Limb (tissue), 2 donors: Measurements from ENCODE around the gene LOXL1.

ENCODE experiments used
- DNase-seq, 2 donors: peaks; one replicate each; pipeline ENCODE4 v3.0.0-alpha.2; 2016; ENCODE audit errors: extremely low spot score in 2 of 2

The LOXL1 gene, protein sequence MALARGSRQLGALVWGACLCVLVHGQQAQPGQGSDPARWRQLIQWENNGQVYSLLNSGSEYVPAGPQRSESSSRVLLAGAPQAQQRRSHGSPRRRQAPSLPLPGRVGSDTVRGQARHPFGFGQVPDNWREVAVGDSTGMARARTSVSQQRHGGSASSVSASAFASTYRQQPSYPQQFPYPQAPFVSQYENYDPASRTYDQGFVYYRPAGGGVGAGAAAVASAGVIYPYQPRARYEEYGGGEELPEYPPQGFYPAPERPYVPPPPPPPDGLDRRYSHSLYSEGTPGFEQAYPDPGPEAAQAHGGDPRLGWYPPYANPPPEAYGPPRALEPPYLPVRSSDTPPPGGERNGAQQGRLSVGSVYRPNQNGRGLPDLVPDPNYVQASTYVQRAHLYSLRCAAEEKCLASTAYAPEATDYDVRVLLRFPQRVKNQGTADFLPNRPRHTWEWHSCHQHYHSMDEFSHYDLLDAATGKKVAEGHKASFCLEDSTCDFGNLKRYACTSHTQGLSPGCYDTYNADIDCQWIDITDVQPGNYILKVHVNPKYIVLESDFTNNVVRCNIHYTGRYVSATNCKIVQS

DNA sequence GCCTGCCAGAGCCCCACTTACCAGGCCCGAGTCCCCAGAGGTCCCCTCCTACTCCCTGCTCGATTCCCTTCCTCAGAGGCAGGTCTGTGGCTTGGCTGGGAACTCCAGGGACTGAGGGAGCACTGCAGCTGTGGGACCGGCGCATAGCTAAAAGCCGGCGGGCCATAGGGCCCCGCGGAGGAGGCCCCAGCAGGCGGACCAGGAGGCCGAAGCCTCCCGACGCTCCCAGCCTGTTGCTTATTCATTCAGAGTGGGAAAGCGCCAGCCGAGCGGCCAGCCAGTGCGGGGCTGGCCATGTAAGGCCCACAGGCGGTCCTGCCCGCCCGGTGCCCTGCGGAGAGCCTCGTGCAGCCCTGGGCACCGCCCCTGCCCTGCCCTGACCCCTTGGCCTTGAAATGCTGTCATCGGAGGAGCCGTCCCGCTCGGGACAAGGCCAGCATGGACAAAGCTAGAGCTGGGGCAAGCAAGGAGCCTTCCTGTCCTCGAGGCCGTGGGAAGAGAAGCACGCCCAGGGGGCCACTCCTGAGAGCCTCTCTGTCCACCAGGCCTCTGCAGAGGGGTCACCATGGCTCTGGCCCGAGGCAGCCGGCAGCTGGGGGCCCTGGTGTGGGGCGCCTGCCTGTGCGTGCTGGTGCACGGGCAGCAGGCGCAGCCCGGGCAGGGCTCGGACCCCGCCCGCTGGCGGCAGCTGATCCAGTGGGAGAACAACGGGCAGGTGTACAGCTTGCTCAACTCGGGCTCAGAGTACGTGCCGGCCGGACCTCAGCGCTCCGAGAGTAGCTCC lies at the start of gene LOXL1:
Gene LOXL1 (plus strand): TSS at position 244 of the 784 bp plus-strand sequence. CDS start 322 bp downstream, at position 566.
- DNase-seq = peak; percentile 78 to 83

GRCh38 chr15:73879426-73879825 lies 46.8 kb upstream of the LOXL1 start:
- no peak for DNase-seq

DNA sequence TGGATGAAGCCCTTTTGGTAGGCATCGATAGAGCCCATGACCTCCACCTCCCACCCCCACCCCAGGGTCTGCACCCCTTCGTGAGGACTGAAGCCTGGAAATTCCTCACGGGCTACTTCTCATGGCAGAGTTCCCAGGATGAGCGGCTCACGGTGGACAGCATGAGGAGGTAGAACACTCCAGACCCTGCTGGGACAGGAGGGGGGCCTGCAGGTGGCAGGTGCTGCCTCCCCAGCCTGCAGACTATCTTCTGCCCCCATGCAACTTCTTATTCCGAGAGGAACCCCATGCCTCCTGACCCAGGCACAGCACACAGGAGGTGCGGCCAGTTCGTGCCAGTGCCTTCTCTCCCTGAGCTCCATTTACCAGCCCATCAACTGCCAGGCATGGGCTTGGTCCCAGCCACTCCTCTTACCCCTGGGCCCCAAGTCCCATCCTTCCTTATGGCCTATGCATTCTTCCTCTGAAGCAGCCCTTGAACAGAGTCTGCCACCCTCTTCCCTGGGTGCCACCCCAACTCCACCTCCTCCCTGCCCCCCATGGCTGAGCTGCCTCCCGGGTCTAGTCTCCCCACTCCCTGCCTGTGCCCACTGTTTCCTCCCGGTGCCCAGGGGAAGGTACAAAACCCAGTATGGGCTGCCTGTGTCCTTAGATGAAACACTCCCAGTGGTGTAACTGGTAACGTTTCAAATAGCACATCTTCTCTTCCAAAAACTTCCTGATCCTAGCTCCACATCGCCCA lies 44.5 kb upstream of the LOXL1 start:
- DNase-seq = peak in 1 of 2 donors; percentile 14

DNA sequence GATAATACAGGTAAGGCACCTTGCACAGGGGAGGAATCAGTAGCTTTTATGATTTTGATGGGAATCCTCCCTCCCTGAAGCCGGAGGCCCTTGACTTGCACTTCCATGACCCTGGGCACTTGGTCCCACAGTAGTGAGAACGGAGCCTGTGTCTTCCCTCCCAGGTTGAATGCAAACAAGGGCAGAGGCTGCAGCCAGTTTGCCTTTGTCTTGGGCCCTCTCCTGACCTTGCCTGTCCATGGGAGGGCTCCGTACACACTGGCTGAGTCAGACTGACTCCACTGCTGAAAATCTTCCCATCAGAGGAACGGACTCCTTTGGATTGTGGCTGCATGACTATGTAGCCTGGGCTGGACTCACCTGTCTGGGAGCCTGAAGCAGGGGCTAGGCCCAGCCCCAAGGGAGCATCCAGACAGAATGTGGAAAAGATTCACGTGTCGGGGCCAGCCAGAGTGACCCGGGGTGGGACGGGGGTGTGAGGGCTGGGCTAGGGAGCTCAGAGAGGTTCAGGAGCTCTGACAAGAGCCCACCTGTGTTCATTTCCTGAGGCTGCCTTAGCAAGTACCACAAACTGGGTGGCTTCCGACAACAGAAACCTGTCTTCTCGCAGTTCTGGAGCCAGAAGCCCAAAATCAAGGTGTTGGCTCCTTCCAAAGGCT lies 43.4 kb upstream of the LOXL1 start:
- DNase-seq = peak in 1 of 2 donors; percentile 11

GRCh38 chr15:73884159-73884558 lies 42.1 kb upstream of the LOXL1 start:
- peak in 1 of 2 donors; percentile 6 for DNase-seq

GRCh38 chr15:73885954-73886700 lies 40.1 kb upstream of the LOXL1 start:
- peak in 1 of 2 donors; percentile 7 for DNase-seq

DNA sequence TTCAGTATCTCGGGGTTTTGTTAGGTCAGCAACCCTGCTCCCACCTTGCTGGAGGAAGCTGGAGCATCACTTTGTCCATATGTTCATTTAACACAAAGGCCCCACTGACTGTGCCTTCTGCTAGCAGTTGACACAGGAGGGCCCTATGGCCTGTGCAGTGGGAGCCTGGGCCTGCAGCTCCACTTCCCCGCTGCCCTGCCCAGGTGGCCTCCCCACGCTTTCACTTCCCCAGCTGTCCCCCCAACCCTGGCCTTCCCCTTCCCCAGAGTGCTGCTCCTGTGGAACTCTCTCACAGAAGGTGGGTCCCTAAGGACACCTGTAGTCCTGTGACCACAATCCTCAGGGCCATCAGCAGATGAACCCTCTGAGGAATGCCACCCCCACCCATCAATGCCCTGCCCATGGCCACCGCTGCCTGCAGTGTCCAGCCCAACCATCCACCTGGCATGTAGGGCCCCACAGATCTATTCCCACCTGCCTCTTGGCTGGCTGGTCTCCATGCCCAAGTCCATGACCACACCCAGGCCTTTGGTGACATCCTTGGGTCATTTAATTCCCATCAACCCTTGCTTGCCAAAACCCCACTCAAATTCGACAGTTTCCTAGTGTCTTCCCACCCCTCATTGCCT lies 39.4 kb upstream of the LOXL1 start:
- peak in 1 of 2 donors; percentile 4 for DNase-seq

GRCh38 chr15:73887481-73887880 lies 38.8 kb upstream of the LOXL1 start:
- DNase-seq = no peak

GRCh38 chr15:73888224-73889041 lies 37.8 kb upstream of the LOXL1 start:
- DNase-seq = no peak

DNA sequence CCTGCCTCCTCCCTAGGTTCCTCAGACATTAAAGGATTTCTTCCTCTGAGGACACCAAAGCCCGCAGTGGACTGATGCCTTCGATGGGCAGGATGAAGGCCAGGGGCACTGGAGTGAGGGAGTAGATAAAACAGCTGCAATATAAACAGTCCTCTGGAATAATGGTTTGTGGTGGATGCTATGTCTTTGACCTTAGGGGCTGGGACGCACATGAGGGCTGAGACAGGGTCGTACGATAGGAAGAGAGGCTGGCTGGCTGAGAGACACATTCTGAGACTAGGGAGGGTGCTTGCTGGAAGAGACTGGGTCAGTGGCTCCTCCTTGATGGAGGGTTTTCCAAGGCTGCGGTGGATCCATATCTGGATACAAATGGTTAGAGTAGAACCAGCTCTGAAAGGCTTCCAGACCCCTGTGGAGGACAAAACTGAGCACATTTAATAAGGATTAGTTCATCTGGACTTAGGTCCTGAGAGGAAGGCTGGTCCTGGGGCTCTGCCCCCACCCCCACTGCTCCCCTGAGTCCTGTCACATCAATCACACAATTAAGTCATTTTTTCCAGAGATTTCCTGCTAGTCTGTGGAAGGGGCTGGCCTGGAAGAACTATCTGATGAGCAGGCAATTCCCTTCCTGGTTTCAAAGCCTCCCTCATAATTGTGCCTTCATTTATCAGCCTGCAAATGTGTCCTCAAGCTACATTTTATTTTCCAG lies 37.1 kb upstream of the LOXL1 start:
- DNase-seq = no peak

DNA sequence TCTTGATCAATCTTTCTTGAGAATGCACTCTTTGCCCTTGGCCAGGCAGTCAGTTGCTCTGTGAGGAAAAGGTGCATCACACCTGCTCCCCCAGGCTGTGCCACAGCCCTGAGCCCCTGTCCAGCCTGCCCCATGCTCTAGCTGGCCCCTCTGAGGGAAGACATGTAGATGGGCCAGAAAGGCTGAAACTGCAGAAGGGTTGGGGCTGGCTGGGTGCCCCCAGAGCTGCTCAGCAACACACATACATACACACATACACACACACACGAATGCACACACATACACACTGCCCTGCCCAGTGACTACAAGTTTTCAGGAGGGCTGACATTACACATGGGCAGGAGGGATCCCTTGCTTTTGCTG lies 36.5 kb upstream of the LOXL1 start:
- no peak for DNase-seq

- DNase-seq = no peak
These were observed 34.6 kb upstream of the LOXL1 start for GRCh38 chr15:73891328-73892315.

DNA sequence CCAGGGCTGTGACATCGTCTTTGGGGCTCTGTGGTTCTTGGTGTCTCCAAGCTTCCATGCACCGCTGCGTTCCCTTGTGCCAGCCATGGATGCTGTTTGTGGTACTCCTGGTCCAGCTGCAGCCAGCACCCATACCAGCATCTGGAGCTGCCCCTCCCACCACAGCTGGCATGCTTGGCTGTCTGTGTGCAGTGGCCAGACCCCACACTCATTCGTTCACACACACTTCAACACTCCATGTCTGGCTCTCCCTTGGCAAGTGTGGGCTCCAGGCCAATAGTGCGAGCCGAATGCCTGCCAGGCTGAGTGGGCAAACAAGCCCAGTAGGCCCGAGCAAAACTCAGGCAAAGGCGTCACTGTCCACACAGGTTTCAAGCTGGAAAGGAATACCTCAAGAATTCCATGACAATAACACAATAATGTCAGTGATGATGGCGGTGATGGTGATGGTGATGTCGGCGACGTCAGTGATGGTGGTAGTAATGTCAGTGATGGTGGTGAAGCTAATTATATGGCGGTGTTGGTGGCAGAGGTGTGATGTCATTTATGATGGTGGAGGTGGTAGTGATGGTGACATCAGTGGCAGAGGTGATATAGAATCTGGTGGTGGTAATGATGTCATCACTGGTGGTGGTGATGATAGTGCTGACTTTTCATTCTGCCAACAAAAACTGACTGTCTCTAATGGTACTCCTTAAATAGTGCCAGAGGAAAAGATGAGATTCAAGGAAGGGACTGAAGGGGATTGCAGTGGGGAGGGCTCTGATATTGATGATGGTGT lies 33.6 kb upstream of the LOXL1 start:
- no peak for DNase-seq

- DNase-seq = no peak
These were observed 32.0 kb upstream of the LOXL1 start for GRCh38 chr15:73894133-73894814.

- DNase-seq = peak in 1 of 2 donors; percentile 29
These were observed 28.6 kb upstream of the LOXL1 start for GRCh38 chr15:73897441-73898261.
